Left cardiac atrium (tissue), 4 donors: ENCODE results near the gene MMP7. TPM values are rescaled to one million over a fixed set of nuclear protein-coding genes. Genes with fewer than 3 reads are reported as not detected.

ENCODE experiments used
- ATAC-seq, 2 donors: fragments of 200-7000 bp; cut with Tn5 transposase; one replicate each; pipeline ENCODE4 v1.9.1; 2020; ENCODE audit warnings: mild to moderate bottlenecking in 2 of 2, moderate library complexity in 2 of 2
- DNase-seq: peaks from one replicate; pipeline ENCODE4 v3.0.0-alpha.2; 2020
- intact Hi-C, 2 donors: fragments of 100-400 bp; cut with DNase I; formaldehyde crosslinking; loops; one replicate each; pipeline versions ENCODE4 v1.14.1 to v1.15.1; 2022 to 2023
- long read RNA-seq: library from polyadenylated mRNA; unstranded; transcript quantifications from one replicate; pipeline ENCODE4 v2.0.0, GENCODE V29; 2021
- total RNA-seq, 2 donors: library from RNA; stranded (reverse); fragmentation: NEBNext Ultra II Directional; extraction: Animal tissue kit (Norgen Biotek cat#: 25700); gene quantifications; one replicate each; pipeline ENCODE4 v1.2.1, GENCODE V29; 2021
- donor health status: DM: no; HTN: yes; CAD: no.
- donor health status: DM: no; HTN: yes; CAD: no; lungs with severe emphysema.
- donor health status: DM: yes; HTN: yes; CAD: no.
- donor health status: Dilated cardiomyopathy.

The MMP7 gene, protein sequence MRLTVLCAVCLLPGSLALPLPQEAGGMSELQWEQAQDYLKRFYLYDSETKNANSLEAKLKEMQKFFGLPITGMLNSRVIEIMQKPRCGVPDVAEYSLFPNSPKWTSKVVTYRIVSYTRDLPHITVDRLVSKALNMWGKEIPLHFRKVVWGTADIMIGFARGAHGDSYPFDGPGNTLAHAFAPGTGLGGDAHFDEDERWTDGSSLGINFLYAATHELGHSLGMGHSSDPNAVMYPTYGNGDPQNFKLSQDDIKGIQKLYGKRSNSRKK
- total RNA-seq: under 1 TPM in 1 of 2 donors, not detected in 1; 0.32 TPM
- long read RNA-seq: 0 reads

DNA sequence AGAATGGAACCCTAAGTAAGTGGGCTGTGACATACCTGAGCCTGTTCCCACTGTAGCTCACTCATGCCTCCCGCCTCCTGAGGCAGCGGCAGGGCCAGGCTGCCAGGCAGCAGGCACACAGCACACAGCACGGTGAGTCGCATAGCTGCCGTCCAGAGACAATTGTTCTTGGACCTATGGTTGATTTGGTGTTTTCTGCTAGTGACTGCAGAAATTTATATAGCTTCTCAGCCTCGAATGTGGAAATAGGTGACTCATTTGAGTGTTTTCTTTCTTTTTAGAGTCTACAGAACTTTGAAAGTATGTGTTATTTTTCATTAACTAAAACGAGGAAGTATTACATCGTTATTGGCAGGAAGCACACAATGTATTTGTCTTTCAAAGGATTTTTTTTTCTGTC lies at the start of gene MMP7:
MMP7 (minus strand) TSS at position 190 of the 400 bp plus-strand sequence; CDS start at position 143, 47 bp downstream.
- no peak for DNase-seq
- ATAC-seq: no peak
- intact Hi-C loops: no loop called here

DNA sequence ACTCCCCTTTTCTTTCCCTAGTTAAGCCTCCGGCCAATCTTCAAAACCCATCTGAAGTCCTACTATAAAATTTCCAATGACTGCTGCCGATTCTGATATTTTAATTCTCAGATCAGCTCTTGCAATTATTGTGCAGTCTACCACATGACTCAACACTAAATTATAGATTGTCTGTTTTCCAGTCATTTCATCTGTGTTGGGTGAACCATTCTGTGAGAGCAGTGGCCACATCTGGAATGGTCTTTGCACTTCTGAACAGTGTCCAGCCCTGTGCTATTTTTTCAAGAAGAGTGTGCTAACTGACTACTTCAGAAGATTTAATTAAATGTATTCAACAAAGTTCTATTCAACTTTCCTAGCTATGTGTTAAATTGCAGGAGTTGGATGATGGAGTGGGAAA lies 47.2 kb upstream of the MMP7 start:
- intact Hi-C loops: no loop called here
- DNase-seq (no peak), ATAC-seq (no peak)

DNA sequence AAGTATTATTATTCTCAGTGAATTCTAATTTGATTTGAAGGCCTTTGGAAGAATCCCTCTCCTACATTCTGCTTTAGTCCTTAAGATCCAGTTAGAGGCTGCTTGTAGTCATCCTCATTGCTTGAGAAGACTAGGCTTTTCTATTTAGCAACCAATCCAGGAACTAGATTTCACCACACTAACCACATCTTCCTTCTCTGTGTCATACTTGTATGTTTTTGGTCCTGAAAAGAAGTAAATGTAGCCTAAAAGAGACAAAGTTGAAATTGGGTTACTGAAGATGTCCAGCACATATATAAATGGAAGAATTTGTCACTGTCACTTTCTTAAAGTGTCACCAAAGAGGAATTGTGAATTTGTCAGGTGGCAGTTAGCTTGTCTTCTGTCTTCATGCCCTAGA lies 46.6 kb upstream of the MMP7 start:
- no peak for DNase-seq
- intact Hi-C loops: no loop called here
- no peak for ATAC-seq

DNA sequence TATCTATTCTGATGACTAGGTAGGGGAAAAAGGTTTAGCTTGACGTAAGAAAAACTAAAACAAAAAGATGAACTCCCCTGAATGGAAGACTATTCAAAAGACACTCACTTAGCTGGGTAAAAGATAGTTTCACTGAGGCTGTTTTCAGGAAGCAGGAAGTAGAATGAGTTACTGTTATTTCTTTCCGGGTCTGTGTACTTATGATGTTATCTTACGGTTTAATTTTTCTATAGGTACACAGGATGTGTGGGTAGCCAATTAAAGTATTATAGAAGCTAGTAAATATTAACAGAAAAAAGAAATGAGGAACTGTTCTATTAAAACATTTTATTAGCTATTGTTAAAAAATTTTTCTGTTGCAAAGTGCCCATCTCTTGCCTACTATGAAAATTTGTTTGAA lies 45.8 kb upstream of the MMP7 start:
- DNase-seq (no peak), ATAC-seq (no peak)
- intact Hi-C loops: no loop called here

GRCh38 chr11:102575012-102575411 lies 44.5 kb upstream of the MMP7 start:
- ATAC-seq (no peak), DNase-seq (no peak)
- intact Hi-C loops: no loop called here

DNA sequence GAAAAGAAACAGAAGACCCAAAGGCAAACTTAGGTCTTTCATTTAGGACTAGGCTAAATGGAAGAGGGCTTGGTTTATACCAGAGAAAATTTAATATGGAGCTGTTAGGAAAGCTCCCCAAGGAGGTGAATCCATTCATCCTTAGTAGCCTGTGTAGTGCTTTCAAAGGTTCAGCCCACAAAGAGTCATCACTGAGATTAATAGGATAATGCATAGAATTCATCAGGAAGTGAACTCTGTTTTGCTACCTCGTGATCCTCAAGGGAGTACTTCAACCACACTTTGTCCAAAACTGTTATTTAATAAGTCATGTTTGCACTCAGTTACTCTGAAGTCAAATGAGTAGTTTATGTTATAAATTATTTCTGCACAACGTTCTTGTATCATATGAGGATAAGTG lies 43.3 kb upstream of the MMP7 start:
- DNase-seq (no peak), ATAC-seq (no peak)
- intact Hi-C loops: no loop called here

DNA sequence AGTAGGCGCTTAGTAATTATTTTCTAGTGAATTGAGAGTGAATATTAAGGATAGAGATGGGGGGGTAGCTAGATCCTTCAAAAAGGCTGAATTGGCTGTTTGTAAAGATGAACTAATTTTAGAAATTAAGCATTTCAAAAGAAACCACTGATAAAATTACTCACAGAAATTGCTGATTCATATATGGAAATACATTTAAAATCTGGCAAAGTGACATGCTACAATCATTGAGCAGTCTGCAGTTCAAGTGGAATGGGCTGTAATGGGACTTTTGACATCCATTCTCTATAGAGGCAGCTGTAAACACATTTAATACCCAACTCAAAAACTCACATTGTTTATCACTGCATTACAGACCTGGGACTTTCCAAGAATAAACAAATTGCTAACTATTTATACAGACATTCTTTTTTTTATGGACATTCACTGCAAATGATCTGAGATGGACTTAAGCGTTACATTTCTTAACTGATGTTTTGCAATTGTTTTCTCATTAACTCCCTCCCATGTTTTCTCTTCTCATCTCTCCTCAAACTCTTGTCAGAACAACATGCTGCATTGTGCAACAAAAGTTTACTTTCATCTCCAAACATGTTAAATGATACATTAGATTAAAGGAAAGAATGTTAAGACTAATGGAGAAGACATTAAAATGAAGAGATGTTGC lies 42.1 kb upstream of the MMP7 start:
- DNase-seq (no peak), ATAC-seq (no peak)
- intact Hi-C loops: no loop called here

GRCh38 chr11:102568851-102569250 lies 38.3 kb upstream of the MMP7 start:
- ATAC-seq (no peak), DNase-seq (no peak)
- intact Hi-C loops: no loop called here

DNA sequence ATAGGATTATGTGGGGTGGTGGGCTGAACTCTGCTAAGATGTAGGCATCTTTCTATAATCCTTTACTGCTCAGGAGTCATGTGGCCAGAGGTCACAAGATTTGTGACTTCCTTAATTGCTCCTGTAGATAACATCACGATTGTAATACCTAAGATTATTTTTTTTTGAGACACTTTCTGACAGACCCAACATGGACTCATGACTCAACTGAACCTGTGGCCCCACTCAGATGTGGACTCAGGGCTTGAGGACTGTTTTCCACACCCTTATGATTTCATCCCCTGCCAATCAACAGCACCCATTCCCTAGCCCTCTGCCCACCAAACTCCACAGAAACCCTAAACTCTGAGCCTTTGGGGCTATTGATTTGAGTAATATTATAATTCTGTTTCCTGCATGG lies 35.6 kb upstream of the MMP7 start:
- no peak for ATAC-seq
- intact Hi-C loops: no loop called here
- no peak for DNase-seq

GRCh38 chr11:102564110-102564509 lies 33.6 kb upstream of the MMP7 start:
- intact Hi-C loops: no loop called here
- DNase-seq (no peak), ATAC-seq (no peak)

- no peak for DNase-seq
- intact Hi-C loops: no loop called here
- ATAC-seq: no peak
These were observed 31.1 kb upstream of the MMP7 start for GRCh38 chr11:102561636-102562035.

DNA sequence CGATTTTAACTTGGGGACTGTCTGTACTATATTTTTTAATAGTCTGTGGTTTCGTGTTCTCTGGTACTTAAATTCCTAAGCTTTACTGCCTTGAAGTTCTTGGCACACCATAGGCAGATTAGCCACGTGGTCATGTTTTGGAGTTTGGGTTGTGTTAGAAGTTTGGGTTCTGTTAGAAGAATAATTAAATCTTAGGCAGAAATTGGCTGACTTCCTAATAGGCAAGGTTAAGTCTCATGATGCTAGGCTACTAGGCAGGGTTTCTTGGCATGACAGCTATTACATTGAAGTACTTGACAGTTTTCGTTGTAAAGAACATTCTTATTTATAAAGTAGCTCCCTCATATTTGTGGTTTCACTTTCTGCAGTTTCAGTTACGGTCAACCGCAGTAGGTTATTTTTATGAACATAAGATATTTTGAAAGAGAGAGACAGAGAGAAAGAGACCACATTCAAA lies 30.0 kb upstream of the MMP7 start:
- ATAC-seq: no peak
- intact Hi-C loops: no loop called here
- DNase-seq: no peak

GRCh38 chr11:102559839-102560238 lies 29.3 kb upstream of the MMP7 start:
- DNase-seq (no peak), ATAC-seq (no peak)
- intact Hi-C loops: no loop called here

- no peak for DNase-seq
- intact Hi-C loops: no loop called here
- ATAC-seq: no peak
These were observed 24.5 kb upstream of the MMP7 start for GRCh38 chr11:102555091-102555490.

DNA sequence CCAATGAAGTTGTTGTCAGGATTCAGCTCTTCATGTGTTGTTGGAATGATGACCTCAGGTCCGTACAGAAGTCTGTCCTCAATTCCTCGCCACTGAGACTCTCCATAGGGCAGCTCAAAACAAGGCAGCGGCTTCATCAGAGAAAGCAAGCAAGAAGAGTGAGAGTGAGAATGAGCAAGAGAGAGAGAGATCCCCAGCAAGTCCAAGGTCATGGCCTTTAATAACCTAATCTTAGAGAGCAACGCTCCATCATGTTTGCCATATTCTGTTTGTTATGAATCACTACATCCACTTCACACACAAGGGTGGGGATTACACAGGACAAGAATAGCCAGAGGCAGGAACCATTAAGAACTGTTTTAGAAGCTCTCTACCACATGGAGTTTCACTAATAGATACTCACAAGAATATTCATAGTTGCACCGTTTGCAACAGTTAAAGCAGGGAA lies 23.3 kb upstream of the MMP7 start:
- DNase-seq (no peak), ATAC-seq (no peak)
- intact Hi-C loops: no loop called here

- DNase-seq: no peak
- intact Hi-C loops: no loop called here
- ATAC-seq: no peak
These were observed 22.1 kb upstream of the MMP7 start for GRCh38 chr11:102552447-102553194.

- DNase-seq (no peak), ATAC-seq (no peak)
- intact Hi-C loops: no loop called here
These were observed 21.5 kb upstream of the MMP7 start for GRCh38 chr11:102552020-102552419.

DNA sequence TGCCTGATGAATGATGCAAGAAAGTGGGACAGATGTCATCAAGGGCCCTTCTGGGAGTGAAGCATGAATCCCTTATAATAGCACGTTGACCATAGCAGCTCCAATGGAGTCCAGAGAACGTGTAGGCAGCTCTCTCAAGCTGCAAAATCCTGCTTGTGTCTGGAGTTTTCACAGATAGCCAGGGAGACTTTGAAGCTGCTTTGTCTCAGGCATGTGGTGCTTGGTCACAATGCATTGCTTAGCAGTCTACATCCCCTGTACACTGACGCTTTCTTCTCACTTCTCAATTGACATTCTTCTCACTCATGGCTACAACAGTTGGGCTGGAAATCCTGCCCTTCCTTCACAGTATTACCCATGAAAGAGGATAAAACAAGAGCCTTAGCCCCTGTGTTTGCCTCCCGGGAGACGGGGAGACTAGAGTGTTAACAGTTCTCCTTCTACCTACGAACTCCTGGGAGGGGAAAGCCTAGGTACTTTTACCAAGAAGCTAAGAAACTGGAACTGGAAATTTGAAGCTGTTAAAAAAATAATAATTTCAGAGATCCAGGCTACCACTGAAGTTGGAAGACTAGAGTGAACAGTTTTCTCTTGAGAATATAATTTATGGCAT lies 20.7 kb upstream of the MMP7 start:
- DNase-seq (no peak), ATAC-seq (no peak)
- intact Hi-C loops: no loop called here

DNA sequence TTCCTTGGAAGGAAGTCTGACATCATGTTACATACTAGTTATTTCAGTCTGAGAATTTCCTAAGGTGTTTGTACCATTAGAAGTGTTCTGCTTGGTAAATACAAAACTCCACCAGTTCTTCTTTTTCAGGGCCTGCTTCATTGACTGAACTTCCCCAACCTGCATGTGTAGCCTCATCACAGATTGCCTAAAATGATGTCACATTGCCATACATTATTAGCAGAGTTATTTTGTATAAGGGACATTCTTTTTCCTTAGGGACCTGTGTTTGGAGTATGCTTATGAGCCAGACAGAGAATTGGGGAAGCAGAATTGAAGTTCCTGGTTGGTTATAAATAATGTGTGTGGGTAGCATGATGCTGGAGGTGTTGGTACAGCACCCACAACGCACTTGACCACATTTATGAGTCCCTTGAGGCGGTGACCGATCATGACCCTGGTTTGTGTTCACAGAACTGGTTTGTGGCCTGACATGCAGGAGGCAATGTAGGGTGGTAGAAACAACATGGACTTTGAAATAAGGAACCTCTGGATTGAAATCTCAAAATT lies 16.4 kb upstream of the MMP7 start:
- ATAC-seq (no peak), DNase-seq (no peak)
- intact Hi-C loops: no loop called here

GRCh38 chr11:102546427-102546826 lies 15.9 kb upstream of the MMP7 start:
- no peak for DNase-seq
- intact Hi-C loops: no loop called here
- no peak for ATAC-seq
